IPS DF 6.9 (cell line): ENCODE measurements around the gene SSBP2.
"Not testable (repeated sequence)": the region's sequence is repeated elsewhere in the genome, so short reads cannot be mapped to it uniquely, and the experiment has no call there.

Experiments
- DNase-seq: peaks from one replicate; pipeline ENCODE4 v3.0.0-alpha.2; 2013; ENCODE audit warnings: low read depth, low spot score
- H3K27ac ChIP-seq: one replicate; pipeline ENCODE4 v1.5.1; 2013; ENCODE audit warnings: low read length, control low read depth
- H3K27me3 ChIP-seq: 2 replicates; pipeline ENCODE4 v1.6.1; 2013; ENCODE audit warnings: mild to moderate bottlenecking, low read length; ENCODE audit not compliant: control insufficient read depth, insufficient read depth
- H3K36me3 ChIP-seq: 2 replicates; pipeline ENCODE4 v1.6.1; 2013; ENCODE audit warnings: low read length; ENCODE audit not compliant: control insufficient read depth, insufficient read depth
- H3K4me1 ChIP-seq: 2 replicates; pipeline ENCODE4 v1.6.1; 2013; ENCODE audit warnings: low read length; ENCODE audit not compliant: control insufficient read depth, insufficient read depth
- H3K4me3 ChIP-seq: 2 replicates; pipeline ENCODE4 v1.5.1; 2013; ENCODE audit warnings: mild to moderate bottlenecking, low read length
- H3K9me3 ChIP-seq: 2 replicates; pipeline ENCODE4 v1.6.1; 2013; ENCODE audit warnings: low read length, inconsistent platforms; ENCODE audit not compliant: control insufficient read depth, insufficient read depth
- WGBS: extraction: QIAGEN DNeasy Blood & Tissue Kit; methylation state at CpG from one replicate; pipeline ENCODE4 v1.1.7; 2013; ENCODE audit warnings: mixed read lengths, missing lambda C conversion rate; ENCODE audit not compliant: insufficient read length, insufficient coverage; 5-methylcytosine and 5-hydroxymethylcytosine counted together

SSBP2 gene

DNA sequence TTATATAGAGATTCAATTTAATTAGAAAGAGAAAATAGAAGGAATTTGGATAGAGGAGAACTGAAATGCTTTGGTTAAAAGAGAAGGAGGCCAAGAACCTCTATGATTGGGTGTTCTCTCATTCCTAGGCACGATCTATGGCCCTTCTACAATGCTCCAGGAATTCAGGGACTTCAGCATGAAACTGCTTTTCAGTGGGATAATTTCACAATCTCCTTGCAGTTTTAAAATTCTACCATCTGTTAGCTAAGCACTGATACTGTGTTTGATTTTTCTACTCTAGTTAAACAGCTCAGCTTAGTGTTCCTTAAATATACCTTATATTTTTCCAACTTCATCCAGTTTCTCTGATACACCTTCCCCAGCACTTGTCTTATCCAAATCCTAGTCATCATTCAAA is 141.9 kb downstream of the SSBP2 start:
- Histone ChIP-seq H3K27me3 (no peaks in the 10 kb centered on the region), H3K4me3 (no peak overlapping the region), H3K36me3 (0 out of 2 replicates have a peak, but pooled peaks cover 3% of the 10 kb centered on the region), H3K9me3 (peaks cover 2% of the 10 kb centered on the region; the same call in 1 of the 2 replicates), H3K27ac (no peak overlapping the region), H3K4me1 (no peaks in the 10 kb centered on the region)
- WGBS, result no CpG with 5 or more reads among the region's 1 CpG
- DNase-seq, result no peak

DNA sequence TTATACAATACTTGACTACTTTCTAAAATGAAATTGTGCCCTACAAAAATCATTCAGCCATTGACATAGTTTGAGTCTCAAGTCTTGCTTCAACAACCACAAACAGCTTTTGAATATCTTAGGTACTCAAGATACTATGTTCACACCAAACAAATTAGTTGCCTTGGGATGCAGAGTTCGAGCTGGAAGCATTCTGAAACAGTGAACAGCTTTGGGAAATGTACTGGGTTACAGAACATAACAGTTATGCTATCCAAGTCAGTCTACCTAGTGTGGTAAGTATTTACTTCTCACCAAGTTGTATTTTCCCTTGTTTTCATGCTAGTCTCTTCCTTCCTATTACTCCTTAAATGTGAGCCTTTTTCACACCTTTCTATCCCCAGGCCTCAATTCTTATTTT is 143.2 kb downstream of the SSBP2 start:
- Histone ChIP-seq H3K36me3 (0 out of 2 replicates have a peak, but pooled peaks cover 3% of the 10 kb centered on the region), H3K27ac (no peak overlapping the region), H3K4me1 (no peaks in the 10 kb centered on the region), H3K4me3 (no peak overlapping the region), H3K9me3 (peaks cover 2% of the 10 kb centered on the region; the same call in 1 of the 2 replicates), H3K27me3 (no peaks in the 10 kb centered on the region)
- WGBS, result no CpG with 5 or more reads among the region's 1 CpG
- no peak for DNase-seq

DNA sequence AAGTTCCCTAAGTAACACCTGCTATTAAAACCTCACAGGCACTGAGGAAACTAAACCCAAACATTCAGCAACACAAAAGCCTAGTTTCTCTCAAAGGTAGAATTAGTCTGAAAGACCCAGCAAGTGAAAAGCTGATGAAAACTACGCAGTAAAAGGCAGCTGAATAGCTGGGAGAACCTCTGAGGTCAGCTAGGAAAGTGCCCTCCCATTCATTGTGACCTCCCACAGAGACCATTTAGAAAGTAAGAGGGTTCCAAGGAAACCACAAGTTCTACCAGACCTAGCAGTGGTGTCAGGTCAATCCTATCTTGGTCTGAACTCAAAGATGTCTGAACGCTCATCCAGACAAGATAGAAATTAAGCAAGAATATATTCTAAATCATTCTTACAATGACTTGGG is 144.7 kb downstream of the SSBP2 start:
- Histone ChIP-seq H3K36me3 (0 out of 2 replicates have a peak, but pooled peaks cover 3% of the 10 kb centered on the region), H3K4me3 (no peak overlapping the region), H3K27ac (no peak overlapping the region), H3K9me3 (peaks cover 2% of the 10 kb centered on the region; the same call in 1 of the 2 replicates), H3K4me1 (no peaks in the 10 kb centered on the region), H3K27me3 (no peaks in the 10 kb centered on the region)
- no CpG with 5 or more reads among the region's 2 CpGs for WGBS
- no peak for DNase-seq

DNA sequence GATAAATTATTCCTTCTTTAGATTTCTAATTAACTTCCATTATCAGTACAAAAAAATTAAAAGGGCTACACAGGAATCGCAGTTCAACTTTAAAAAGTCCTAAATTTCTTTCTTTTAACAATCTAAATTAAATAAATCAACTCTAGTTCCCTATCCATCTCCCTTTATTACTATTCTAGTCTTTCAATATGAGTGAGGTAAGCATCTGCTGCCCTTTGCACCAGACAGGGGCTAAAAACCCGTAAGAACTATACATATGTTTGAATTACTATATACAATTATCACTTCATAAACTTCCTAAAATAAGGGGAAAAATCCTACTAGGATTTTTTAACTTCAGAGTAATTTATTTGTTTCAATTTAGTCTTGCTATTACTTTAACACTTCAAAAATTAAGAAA is 145.6 kb downstream of the SSBP2 start:
- 100% methylated on average over 1 of the region's 2 CpGs for WGBS

DNA sequence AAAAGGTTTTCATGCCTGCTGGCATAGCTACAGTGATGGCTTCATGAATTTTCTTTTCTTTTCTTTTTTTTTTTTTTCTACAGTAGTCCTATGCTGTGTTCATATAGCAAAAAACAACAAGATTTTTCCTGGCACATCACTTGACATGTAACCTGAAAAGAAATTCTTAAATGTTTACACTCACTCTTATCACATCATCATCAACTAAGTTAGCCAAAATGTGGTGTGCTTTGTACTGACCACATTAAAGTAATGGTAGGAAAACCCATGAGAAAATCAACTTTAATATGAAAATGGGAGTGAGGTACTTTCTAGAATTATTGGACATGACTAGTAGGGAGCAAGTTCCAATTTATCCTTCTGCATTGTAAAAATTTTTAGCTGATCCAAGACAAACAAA is 146.7 kb downstream of the SSBP2 start:
- no peak overlapping the region for H3K27ac ChIP-seq
- no peaks in the 10 kb centered on the region for H3K4me1 ChIP-seq
- H3K36me3 ChIP-seq, result no peaks in the 10 kb centered on the region
- no peaks in the 10 kb centered on the region for H3K9me3 ChIP-seq
- H3K27me3 ChIP-seq, result no peaks in the 10 kb centered on the region
- no peak overlapping the region for H3K4me3 ChIP-seq
- DNase-seq, result no peak

More for the DNA sequence above, 145.6 kb downstream of the SSBP2 start:
- Histone ChIP-seq H3K27ac (no peak overlapping the region), H3K9me3 (peaks cover 2% of the 10 kb centered on the region; the same call in 1 of the 2 replicates), H3K4me1 (no peaks in the 10 kb centered on the region), H3K27me3 (no peaks in the 10 kb centered on the region), H3K36me3 (0 out of 2 replicates have a peak, but pooled peaks cover 3% of the 10 kb centered on the region), H3K4me3 (no peak overlapping the region)
- DNase-seq, result no peak

DNA sequence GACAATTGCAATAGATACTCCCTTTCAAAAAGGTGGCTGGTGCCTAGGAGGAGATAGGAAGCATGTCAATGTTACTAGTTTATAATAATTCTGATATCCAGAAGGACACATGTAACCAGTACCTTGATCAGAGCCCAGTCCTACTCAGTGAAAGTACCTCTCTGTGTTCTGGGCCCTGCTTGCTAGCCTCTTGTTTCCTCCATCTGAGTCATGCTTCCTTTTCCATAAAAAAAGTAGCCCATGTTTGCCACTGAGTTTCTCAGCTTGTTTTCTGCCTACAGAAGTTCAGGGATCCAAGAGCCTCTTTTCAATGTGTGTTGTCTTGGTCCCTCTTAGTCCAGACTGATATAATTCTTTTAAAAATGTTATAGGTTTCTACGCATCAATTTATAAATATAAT is 149.0 kb downstream of the SSBP2 start:
- no peak overlapping the region for H3K4me3 ChIP-seq
- no CpG with 5 or more reads among the region's 1 CpG for WGBS
- no peaks in the 10 kb centered on the region for H3K9me3 ChIP-seq
- H3K36me3 ChIP-seq, result no peaks in the 10 kb centered on the region
- H3K27me3 ChIP-seq, result no peaks in the 10 kb centered on the region
- H3K4me1 ChIP-seq, result no peaks in the 10 kb centered on the region
- DNase-seq, result no peak
- H3K27ac ChIP-seq, result no peak overlapping the region

DNA sequence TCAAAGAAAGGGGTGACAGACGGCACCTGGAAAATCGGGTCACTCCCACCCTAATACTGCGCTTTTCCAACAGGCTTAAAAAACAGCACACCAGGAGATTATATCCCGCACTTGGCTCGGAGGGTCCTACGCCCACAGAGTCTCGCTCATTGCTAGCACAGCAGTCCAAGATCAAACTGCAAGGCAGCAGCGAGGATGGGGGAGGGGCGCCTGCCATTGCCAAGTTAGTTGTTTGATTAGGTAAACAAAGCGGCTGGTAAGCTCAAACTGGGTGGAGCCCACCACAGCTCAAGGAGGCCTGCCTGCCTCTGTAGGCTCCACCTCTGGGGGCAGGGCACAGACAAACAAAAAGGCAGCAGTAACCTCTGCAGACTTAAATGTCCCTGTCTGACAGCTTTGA is 158.8 kb downstream of the SSBP2 start:
- H3K36me3 ChIP-seq, H3K9me3 ChIP-seq, DNase-seq, H3K27ac ChIP-seq, H3K27me3 ChIP-seq, H3K4me1 ChIP-seq, H3K4me3 ChIP-seq: not testable (repeated sequence)
- no CpG with 5 or more reads among the region's 10 CpGs for WGBS

DNA sequence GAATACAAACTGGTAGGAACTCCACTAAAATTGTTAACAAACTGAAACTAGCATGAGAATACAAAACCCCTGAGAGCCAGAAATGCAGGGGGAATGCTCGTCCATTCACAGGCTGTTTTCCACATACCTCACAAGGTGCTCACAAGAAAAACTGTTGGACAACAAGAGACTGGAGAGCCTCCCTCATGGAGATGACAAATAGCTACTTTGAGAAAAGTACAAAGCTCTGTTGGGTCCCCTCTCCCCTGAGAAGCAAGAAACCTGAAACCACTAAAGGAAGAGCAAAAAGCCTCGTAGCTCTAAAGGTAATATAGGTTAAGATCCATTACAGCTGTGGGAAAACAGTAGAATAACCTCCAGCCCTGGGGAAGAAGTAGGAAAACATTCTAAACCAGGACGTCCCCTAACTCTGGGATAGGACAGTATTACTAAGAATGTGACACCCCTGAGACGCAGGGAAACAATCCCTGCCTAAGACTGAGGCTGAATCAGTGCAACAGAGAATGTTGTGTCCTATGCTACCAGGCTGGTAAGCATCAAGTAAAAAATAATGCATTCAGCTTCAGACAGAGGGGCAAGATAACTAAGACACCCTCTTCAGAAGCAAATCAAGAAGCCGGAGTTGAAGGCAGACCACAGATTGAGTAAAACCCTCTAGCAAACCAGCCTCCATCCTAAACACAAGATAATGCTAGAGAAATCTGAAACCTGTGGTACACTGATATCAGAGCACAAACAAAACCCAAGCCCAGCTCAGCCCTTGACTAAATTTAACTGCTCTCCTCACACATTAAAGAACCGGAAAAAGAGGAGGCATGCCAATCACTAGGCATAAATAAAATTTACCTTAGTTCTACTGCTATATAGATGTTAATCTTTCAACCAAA is 160.2 kb downstream of the SSBP2 start:
- H3K27ac ChIP-seq, result no peak overlapping the region
- no peaks in the 10 kb centered on the region for H3K4me1 ChIP-seq
- H3K4me3 ChIP-seq, result no peak overlapping the region
- H3K27me3 ChIP-seq, result no peaks in the 10 kb centered on the region
- no peaks in the 10 kb centered on the region for H3K36me3 ChIP-seq
- no peak for DNase-seq
- WGBS, result no CpG with 5 or more reads among the region's 6 CpGs
- H3K9me3 ChIP-seq, result no peaks in the 10 kb centered on the region

DNA sequence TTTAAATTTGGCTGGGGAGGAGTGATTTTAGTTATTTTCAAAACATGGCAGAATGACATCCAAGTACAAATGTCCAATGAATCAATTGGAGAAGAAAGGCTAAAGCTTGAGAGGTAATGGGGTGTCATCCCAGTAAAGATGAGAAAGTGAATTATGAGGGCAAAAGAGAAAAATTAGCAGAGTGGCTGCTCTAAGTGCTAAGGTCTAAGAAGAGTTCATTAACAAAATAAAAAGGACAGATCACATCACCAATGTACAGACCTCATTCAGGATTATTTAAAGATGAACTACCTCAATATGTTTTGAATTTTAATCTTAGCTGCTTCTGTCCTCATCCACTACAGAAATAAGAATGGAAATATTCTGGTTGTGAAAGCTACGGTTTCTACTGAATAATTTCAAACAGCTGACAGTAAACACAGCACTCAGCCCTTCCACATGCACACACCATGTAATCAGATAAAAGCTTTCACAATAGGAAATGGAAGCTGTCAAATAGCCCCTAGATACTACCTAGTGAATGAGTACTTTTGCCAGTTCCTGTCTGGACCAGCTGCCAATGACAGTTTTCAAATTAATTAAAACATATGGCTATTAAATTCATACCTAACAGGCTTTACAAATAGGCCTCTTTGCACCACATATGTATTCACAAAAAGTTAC is 171.5 kb downstream of the SSBP2 start:
- no peaks in the 10 kb centered on the region for H3K9me3 ChIP-seq
- no peak overlapping the region for H3K27ac ChIP-seq
- no peak overlapping the region for H3K4me3 ChIP-seq
- no peaks in the 10 kb centered on the region for H3K4me1 ChIP-seq
- WGBS, result no CpG with 5 or more reads among the region's 1 CpG
- H3K36me3 ChIP-seq, result no peaks in the 10 kb centered on the region
- H3K27me3 ChIP-seq, result no peaks in the 10 kb centered on the region
- DNase-seq, result no peak

DNA sequence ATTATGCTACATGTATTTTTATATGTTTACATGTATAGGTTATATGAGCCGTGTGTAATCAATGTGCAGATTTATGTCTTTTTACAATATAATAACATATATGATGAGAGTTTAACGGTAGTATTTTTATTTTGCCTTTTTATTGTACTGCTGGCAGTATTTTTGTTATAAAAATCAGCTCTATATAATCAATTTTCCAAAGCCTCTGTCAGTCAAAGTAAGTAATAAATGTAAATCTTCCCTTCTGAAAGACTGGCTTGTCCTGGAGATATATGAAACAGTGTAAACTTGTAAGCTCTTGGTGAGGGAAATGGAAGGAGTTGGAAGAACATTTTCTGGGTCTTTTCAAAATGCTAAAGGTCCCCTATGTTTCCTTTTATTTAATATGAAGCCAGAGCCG is 173.8 kb downstream of the SSBP2 start:
- Histone ChIP-seq H3K4me1 (no peaks in the 10 kb centered on the region), H3K27ac (no peak overlapping the region), H3K36me3 (no peaks in the 10 kb centered on the region), H3K9me3 (no peaks in the 10 kb centered on the region), H3K4me3 (no peak overlapping the region), H3K27me3 (no peaks in the 10 kb centered on the region)
- no peak for DNase-seq
- WGBS, result no CpG with 5 or more reads among the region's 3 CpGs
